ENCODE measurements around the gene ST6GALNAC6.

- TF ChIP-seq, protein P1, sequence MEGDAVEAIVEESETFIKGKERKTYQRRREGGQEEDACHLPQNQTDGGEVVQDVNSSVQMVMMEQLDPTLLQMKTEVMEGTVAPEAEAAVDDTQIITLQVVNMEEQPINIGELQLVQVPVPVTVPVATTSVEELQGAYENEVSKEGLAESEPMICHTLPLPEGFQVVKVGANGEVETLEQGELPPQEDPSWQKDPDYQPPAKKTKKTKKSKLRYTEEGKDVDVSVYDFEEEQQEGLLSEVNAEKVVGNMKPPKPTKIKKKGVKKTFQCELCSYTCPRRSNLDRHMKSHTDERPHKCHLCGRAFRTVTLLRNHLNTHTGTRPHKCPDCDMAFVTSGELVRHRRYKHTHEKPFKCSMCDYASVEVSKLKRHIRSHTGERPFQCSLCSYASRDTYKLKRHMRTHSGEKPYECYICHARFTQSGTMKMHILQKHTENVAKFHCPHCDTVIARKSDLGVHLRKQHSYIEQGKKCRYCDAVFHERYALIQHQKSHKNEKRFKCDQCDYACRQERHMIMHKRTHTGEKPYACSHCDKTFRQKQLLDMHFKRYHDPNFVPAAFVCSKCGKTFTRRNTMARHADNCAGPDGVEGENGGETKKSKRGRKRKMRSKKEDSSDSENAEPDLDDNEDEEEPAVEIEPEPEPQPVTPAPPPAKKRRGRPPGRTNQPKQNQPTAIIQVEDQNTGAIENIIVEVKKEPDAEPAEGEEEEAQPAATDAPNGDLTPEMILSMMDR (IDR thresholded peaks at IDR 0.05), result no peak
- TF ChIP-seq POLR2A (IDR thresholded peaks at IDR 0.05), result no peak
Observed at GRCh38 chr9:127871531-127871930, 27.9 kb downstream of the ST6GALNAC6 start.

All from lower leg skin (tissue), 3 donors.